ENCODE results near the gene TPI1. TPM values are rescaled to one million over a fixed set of nuclear protein-coding genes. Genes with fewer than 3 reads are reported as not detected.
A peak's percentile ranks its signal among the peaks of the same experiment; 100 is the strongest.

Gene TPI1
- total RNA-seq, 4 donors from 2014 or later, result 500 to 741 (median 604) TPM

DNA sequence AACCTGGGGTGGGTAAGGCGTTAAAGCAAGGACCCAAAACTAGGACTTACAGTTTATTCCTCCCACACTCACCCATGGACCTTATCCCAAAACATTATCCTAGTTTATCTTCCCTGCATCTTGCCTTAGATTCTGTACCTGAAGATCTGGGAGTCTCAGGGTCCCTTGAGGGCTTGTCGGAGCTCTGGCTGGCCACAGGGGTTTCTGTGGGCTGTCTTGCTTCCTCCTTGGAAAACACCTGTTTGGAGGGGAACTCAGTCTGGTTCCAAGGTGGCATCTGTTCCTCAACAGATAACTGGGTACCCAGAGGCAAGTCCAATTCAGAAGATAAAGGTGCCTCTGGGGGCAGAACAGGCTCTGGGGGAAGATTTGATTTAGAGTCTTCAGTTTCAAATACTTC, 17.9 kb upstream of the TPI1 start:
- in situ Hi-C loops (cut with MboI; ENCODE audit: low sequenced_read_pairs in 4 of 4) (loop anchor here in 1 of 4 donors (10.0 kb wide), 1 partner anchor 115 kb away; no protein-coding TSS in a partner anchor), intact Hi-C loops (cut with DNase I; ENCODE audit: low total_unique reads) (no loop called here)
- Histone ChIP-seq H3K36me3 (no peaks in the 10 kb centered on the region), H3K4me3 (no peak overlapping the region), H3K9me3 (no peaks in the 10 kb centered on the region), H3K27ac (no peak overlapping the region), H3K27me3 (no peaks in the 10 kb centered on the region), H3K4me1 (peaks cover 13 to 17% of the 10 kb centered on the region in 2 donors)
- no peak for TF ChIP-seq POLR2A (IDR thresholded peaks at IDR 0.05)
- TF ChIP-seq, protein P1, sequence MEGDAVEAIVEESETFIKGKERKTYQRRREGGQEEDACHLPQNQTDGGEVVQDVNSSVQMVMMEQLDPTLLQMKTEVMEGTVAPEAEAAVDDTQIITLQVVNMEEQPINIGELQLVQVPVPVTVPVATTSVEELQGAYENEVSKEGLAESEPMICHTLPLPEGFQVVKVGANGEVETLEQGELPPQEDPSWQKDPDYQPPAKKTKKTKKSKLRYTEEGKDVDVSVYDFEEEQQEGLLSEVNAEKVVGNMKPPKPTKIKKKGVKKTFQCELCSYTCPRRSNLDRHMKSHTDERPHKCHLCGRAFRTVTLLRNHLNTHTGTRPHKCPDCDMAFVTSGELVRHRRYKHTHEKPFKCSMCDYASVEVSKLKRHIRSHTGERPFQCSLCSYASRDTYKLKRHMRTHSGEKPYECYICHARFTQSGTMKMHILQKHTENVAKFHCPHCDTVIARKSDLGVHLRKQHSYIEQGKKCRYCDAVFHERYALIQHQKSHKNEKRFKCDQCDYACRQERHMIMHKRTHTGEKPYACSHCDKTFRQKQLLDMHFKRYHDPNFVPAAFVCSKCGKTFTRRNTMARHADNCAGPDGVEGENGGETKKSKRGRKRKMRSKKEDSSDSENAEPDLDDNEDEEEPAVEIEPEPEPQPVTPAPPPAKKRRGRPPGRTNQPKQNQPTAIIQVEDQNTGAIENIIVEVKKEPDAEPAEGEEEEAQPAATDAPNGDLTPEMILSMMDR (IDR thresholded peaks at IDR 0.05 in 4 of 5, conservative IDR thresholded peaks at IDR 0.05 in 1 of 5), result no peak
- DNase-seq (no peak), ATAC-seq (no peak)

DNA sequence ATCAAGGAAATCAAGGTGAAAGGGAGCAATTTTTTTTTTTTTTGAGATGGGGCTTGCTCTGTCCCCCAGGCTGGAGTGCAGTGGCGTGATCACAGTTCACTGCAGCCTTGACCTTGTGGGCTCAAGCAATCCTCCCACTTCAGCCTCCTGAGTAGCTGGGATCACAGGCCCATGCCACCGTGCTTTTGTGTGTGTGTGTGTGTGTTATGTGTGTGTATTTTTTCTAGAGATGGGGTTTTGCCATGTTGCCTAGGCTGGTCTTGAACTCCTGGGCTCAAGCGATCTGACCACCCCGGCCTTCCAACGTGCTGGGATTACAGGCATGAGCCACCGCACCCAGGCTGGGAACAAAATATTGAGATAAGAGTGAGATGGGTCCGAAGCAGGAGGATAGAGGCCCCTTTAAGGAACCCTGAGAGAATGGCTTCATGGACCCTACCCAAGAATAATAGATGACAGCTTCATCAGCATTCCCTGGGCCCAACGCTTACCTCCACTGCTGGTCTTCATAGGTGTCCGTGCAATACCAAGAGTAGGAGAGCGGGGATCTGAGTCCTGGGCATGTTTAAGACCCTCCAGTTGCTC, 17.3 kb upstream of the TPI1 start:
- Histone ChIP-seq H3K27me3 (no peaks in the 10 kb centered on the region), H3K4me3 (no peak overlapping the region), H3K27ac (no peak overlapping the region), H3K4me1 (peaks cover 13 to 17% of the 10 kb centered on the region in 2 donors), H3K36me3 (no peaks in the 10 kb centered on the region), H3K9me3 (no peaks in the 10 kb centered on the region)
- in situ Hi-C loops (cut with MboI; ENCODE audit: low sequenced_read_pairs in 4 of 4), result loop anchor here in 1 of 4 donors (10.0 kb wide), 1 partner anchor 115 kb away; no protein-coding TSS in a partner anchor
- no peak for TF ChIP-seq POLR2A (IDR thresholded peaks at IDR 0.05)
- TF ChIP-seq, protein P1 (IDR thresholded peaks at IDR 0.05 in 4 of 5, conservative IDR thresholded peaks at IDR 0.05 in 1 of 5), result no peak
- ATAC-seq (no peak), DNase-seq (no peak)
- intact Hi-C loops (cut with DNase I; ENCODE audit: low total_unique reads), result loop anchor here (10.0 kb wide), 1 partner anchor 295 kb away; the partner anchor contains the start of gene IFFO1

DNA sequence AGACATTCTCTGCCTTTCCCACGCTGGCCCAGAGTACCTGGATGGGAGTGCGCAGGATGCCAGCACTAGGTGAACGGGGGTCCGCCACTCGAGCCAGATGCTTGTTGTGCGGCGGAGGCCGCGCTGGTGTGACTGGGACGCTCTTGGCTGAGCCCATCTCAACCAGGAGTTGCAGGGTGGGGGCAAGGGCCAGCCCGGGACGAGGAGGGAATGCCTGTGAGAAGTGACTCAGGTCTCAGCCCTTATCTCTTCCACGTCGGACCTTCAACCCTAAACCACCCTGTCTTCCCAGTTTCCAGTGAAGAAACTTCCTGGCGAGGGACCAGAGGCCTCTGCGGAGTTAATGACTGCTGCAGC, 16.6 kb upstream of the TPI1 start:
- no peak for ATAC-seq
- Histone ChIP-seq H3K4me1 (peaks cover 13 to 17% of the 10 kb centered on the region in 2 donors), H3K27me3 (no peaks in the 10 kb centered on the region), H3K27ac (peak overlapping the region; percentile 86 to 97 (median 92)), H3K9me3 (no peaks in the 10 kb centered on the region), H3K36me3 (peaks cover 0 to 4% of the 10 kb centered on the region in 2 donors), H3K4me3 (peak overlapping the region; percentile 47 to 83 (median 72))
- DNase-seq, result no peak
- no peak for TF ChIP-seq POLR2A (IDR thresholded peaks at IDR 0.05)
- TF ChIP-seq, protein P1 (IDR thresholded peaks at IDR 0.05 in 4 of 5, conservative IDR thresholded peaks at IDR 0.05 in 1 of 5), result no peak
- in situ Hi-C loops (cut with MboI; ENCODE audit: low sequenced_read_pairs in 4 of 4) (no loop called here), intact Hi-C loops (cut with DNase I; ENCODE audit: low total_unique reads) (loop anchor here (1.0 to 10.0 kb wide), 3 partner anchors 97 to 296 kb away; partner anchors contain the start of genes COPS7A, IFFO1 and MLF2)

DNA sequence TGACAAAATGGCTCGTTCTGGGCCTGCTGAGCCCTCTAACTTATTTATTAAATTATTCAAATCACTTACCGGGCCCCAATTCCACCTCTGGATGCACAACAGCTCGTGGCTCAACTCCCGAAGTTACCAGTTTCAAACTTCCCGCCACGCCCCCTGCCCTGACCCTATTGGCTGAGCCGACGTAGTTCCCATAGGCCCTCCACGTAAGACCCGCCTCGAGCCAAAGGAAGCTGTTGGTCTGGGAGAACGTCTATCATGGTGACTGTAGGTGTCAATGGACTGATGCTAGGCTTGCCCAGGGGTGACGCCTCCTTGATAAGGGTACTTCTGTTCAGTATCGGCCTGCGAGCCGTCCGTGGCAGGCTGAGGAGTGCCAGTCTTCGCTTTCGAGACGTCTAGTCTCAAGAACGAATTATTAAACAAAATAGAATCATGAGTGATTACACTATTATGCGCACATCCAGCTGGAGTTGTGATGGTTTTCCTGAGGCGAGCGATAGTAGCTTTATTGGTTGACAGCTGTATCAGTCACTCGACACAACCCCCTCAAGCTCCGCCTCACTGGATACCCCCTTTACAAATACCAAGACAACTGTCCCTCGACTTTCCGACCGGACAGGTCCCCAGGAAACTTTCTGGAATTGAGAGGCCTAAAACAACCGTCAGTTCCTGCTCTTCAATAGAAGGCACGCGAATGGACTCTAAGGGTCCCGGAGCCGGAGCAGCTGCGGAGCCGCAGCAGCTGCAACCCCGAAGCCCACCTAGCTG, 16.0 kb upstream of the TPI1 start, which contains the start of gene CDCA3:
TSS of gene CDCA3 (minus strand) at position 134 of the 768 bp plus-strand sequence. CDS start 334 bp downstream, outside the sequence.
- H3K27ac ChIP-seq, result peak within 1 kb of the TSS; percentile 86 to 97 (median 92)
- intact Hi-C loops (cut with DNase I; ENCODE audit: low total_unique reads), result loop anchor here (1.0 to 10.0 kb wide), 3 partner anchors 98 to 297 kb away; partner anchors contain the start of genes COPS7A, IFFO1 and MLF2
- peaks cover 13 to 17% of the 10 kb centered on the region in 2 donors for H3K4me1 ChIP-seq
- DNase-seq, result peak; percentile 96 to 98
- no peaks in the 10 kb centered on the region for H3K9me3 ChIP-seq
- peaks cover 0 to 10% of the 10 kb centered on the region in 2 donors for H3K36me3 ChIP-seq
- H3K4me3 ChIP-seq, result peak within 1 kb of the TSS; percentile 63 to 83 (median 72)
- no peaks in the 10 kb centered on the region for H3K27me3 ChIP-seq
- peak; percentile 79 to 90 for TF ChIP-seq POLR2A (IDR thresholded peaks at IDR 0.05)
- TF ChIP-seq, protein P1 (IDR thresholded peaks at IDR 0.05 in 4 of 5, conservative IDR thresholded peaks at IDR 0.05 in 1 of 5), result no peak
- peak; percentile 82 to 86 for ATAC-seq
- in situ Hi-C loops (cut with MboI; ENCODE audit: low sequenced_read_pairs in 4 of 4), result no loop called here
